Erythroblast (primary cell): ENCODE results near the gene PSG2.
"Not testable (repeated sequence)": the region's sequence is repeated elsewhere in the genome, so short reads cannot be mapped to it uniquely, and the experiment has no call there.

Experiments
- GATA1 ChIP-seq: IDR thresholded peaks from 2 replicates; pipeline ENCODE4 v1.6.1; 2011; ENCODE audit warnings: low read depth, mild to moderate bottlenecking, control low read depth, low read length, moderate library complexity
- POLR2A ChIP-seq: IDR thresholded peaks from 2 replicates; pipeline ENCODE4 v1.6.1; 2011; ENCODE audit warnings: mild to moderate bottlenecking, low read length

GRCh38 chr19:43047966-43048365 is 34.5 kb downstream of the PSG2 start:
- TF ChIP-seq POLR2A, GATA1: not testable (repeated sequence)
